Fibroblast of mammary gland (primary cell): ENCODE results near the gene CRYGS.
A peak's percentile ranks its signal among the peaks of the same experiment; 100 is the strongest.

ENCODE experiments used
- DNase-seq: peaks from one replicate; pipeline ENCODE4 v3.0.0-alpha.2; 2010; ENCODE audit warnings: low read depth
- H3K4me3 ChIP-seq: 2 replicates; pipeline ENCODE4 v1.5.1; 2011; ENCODE audit warnings: low read depth, mild to moderate bottlenecking, low read length, moderate library complexity; ENCODE audit not compliant: control insufficient read depth
- TF ChIP-seq, protein P1 (sequence below): conservative IDR thresholded peaks from 2 replicates; pipeline ENCODE4 v1.5.1; 2011; ENCODE audit warnings: low read depth, low read length, inconsistent platforms; ENCODE audit not compliant: control insufficient read depth, insufficient read depth

The CRYGS gene

GRCh38 chr3:186544281-186544680 is at the start of gene CRYGS:
Gene CRYGS, minus strand, starts transcription at chr3:186544380. Its CDS starts 54 bp downstream, at chr3:186544326.
- peak; percentile 28 for DNase-seq
- H3K4me3 ChIP-seq, result no peak within 1 kb of the TSS
- TF ChIP-seq, protein P1, sequence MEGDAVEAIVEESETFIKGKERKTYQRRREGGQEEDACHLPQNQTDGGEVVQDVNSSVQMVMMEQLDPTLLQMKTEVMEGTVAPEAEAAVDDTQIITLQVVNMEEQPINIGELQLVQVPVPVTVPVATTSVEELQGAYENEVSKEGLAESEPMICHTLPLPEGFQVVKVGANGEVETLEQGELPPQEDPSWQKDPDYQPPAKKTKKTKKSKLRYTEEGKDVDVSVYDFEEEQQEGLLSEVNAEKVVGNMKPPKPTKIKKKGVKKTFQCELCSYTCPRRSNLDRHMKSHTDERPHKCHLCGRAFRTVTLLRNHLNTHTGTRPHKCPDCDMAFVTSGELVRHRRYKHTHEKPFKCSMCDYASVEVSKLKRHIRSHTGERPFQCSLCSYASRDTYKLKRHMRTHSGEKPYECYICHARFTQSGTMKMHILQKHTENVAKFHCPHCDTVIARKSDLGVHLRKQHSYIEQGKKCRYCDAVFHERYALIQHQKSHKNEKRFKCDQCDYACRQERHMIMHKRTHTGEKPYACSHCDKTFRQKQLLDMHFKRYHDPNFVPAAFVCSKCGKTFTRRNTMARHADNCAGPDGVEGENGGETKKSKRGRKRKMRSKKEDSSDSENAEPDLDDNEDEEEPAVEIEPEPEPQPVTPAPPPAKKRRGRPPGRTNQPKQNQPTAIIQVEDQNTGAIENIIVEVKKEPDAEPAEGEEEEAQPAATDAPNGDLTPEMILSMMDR, result no peak

- no peak overlapping the region for H3K4me3 ChIP-seq
- DNase-seq, result no peak
- TF ChIP-seq, protein P1, result no peak
These were observed 49.7 kb upstream of the CRYGS start for GRCh38 chr3:186593862-186594261.

GRCh38 chr3:186592682-186593081 is 48.5 kb upstream of the CRYGS start:
- no peak overlapping the region for H3K4me3 ChIP-seq
- TF ChIP-seq, protein P1, result no peak
- no peak for DNase-seq

DNA sequence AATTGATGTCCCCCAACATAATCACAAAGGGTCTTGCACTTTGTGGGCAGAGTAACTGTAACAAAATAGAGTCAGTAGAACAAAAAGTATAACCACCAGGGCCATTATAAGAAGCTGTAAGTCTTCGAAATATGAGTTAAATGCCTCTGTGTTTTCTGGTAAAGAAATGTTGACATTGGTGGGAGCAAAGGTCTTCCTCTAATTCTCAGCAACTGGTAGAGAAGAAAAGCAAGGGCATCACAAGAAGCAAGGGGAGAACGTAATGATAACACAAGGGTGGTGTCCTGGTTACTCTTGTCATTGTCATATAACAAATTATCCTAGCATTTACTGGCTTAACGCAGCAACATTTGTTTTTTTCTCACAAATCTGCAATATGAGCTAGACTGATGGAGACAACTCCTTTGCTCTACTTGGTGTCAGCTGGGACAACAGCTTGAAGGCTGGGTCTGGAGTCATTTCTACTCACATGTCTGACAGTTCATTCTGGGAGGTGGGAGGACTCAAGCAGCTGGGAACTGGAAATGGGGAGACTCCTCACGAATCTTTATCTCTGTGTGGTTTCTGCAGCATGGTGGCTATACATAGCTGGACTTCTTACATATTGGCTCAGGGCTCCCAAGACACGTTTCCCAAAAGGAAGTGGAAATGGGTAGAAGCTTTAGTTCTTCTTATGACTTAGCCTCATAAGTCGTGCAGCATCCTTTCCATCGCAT is 46.6 kb upstream of the CRYGS start:
- DNase-seq, result no peak
- TF ChIP-seq, protein P1, result no peak
- no peak overlapping the region for H3K4me3 ChIP-seq

DNA sequence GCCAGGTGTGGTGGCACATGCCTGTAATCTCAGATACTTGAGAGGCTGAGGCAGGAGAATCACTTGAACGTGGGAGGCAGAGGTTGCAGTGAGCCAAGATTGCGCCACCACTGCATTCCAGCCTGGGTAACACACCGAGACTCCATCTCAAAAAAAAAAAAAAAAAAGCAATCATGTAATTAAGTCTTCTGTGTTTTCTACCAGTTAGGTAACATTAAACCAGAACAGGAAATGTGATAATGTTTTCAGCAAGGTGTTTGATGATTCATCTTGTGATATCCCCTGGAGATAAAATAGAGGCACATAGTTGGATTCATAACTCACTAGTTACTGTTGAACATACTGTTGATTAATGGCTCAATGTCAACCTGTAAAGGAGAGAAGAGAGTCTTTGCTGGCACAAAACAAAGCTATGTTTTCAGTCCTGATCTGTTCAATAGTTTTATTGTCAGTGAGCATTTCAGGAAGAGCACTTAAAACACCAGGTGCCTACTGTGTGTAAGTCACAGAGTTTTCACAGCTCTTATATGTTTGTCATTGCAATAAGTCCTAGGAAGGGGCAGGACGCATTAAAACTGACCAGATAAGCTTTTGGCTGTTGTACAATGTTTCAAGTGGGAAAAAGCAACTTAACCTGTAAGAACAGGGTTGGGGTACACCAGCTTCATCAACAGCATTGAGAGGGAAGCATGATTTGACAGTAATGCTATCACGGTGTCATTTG is 45.8 kb upstream of the CRYGS start:
- peak; percentile 34 for DNase-seq
- TF ChIP-seq, protein P1, result no peak
- H3K4me3 ChIP-seq, result no peak overlapping the region

GRCh38 chr3:186589121-186589520 is 44.9 kb upstream of the CRYGS start:
- peak; percentile 52 for DNase-seq
- no peak overlapping the region for H3K4me3 ChIP-seq
- TF ChIP-seq, protein P1, result peak; percentile 39

GRCh38 chr3:186588632-186589031 is 44.5 kb upstream of the CRYGS start:
- H3K4me3 ChIP-seq, result no peak overlapping the region
- TF ChIP-seq, protein P1, result no peak
- no peak for DNase-seq
